ENCODE results near the gene TIE1.
A peak's percentile ranks its signal among the peaks of the same experiment; 100 is the strongest.

TIE1 gene

DNA sequence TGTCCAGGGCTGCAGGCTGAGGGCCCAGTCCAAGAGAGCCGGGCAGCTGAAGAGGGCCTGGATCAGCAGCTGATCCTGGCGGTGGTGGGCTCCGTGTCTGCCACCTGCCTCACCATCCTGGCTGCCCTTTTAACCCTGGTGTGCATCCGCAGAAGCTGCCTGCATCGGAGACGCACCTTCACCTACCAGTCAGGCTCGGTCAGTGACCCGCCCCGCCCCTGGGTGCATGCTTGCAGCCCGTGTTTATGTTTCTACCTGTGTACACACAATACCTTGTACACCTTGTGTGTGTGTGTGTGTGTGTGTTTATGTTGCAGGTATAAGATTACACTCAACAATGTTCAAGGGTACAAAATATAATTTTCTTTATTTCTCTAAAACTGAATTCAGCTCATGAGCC lies 13.0 kb downstream of the TIE1 start:
- DNase-seq: no peak

DNA sequence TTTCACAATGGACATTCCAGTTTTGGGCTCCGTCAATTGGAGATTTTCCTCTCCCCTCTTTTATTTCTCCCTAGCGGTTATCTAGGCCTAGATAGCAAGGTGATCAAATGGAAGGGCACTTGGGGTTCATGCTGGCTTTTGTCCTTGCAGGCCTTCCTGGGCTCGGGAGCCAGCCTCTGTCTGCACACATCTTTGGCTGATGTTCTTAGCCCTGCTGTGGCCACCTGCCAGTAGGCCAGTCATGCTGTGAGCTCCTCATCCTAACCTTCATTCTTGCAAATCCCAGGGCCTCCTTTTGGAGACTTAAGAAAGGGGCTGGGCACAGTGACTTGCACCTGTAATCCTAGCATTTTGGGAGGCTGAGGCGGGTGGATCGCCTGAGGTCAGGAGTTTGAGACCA lies 13.5 kb downstream of the TIE1 start:
- no peak for DNase-seq

GRCh38 chr1:43315481-43315880 lies 14.7 kb downstream of the TIE1 start:
- DNase-seq: no peak

GRCh38 chr1:43315963-43316737 lies 15.4 kb downstream of the TIE1 start:
- DNase-seq: no peak

- no peak for DNase-seq
Measured at GRCh38 chr1:43316738-43317520, 16.1 kb downstream of the TIE1 start.

- DNase-seq: no peak
Measured at GRCh38 chr1:43317817-43318471, 17.2 kb downstream of the TIE1 start.

DNA sequence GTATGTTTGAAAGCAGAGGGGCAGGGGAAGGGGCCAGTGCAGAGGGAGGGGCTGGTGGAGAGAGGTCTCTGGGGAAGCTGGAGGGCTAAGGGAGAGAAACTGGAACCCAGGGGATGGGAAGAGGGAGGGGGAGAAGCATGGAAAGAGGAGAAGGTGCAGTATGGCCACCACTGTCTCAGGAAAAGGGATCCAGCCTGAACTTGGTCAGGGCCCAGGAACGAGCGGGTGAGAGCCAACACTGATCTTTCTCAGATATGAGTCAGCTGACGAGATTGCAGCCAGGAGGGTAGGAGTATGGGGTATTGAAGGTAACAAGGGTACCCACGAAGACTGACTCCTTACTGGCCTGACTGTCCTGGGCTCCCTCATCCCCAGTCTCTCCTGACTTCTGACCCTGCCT lies 18.0 kb downstream of the TIE1 start:
- DNase-seq: no peak

DNA sequence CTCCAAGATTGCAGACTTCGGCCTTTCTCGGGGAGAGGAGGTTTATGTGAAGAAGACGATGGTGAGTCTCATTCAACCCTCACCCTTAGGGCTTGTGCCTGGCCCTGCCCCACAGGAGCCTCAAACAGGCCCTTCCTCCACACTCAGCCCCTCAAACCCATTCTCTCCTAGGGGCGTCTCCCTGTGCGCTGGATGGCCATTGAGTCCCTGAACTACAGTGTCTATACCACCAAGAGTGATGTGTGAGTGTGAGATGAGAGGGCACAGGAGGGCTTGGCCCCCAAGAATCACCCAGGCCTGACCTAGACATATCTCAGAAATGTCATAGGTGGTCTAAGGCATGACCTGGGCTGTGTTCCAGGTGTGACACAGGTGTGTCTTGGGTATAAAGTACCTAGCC lies 18.5 kb downstream of the TIE1 start:
- no peak for DNase-seq

DNA sequence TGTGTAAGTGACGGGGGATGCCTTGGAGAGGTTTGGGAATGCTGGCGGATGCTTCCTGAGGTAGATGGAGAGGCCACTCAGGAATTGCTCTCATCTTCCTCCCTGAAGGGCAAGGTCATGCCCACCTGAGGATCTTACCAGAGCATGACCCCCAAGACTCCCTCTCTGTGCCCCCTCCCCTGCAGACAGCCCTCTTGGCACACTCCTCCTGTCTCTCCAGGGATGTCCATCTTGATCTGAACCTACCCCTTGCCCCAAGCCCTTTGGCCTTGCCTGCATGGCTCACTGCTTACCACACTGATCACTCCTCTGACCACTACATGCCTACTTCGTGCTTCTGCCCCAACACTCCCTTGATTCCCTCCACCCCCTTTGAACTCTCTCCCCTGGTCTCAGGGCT lies 19.0 kb downstream of the TIE1 start:
- no peak for DNase-seq

DNA sequence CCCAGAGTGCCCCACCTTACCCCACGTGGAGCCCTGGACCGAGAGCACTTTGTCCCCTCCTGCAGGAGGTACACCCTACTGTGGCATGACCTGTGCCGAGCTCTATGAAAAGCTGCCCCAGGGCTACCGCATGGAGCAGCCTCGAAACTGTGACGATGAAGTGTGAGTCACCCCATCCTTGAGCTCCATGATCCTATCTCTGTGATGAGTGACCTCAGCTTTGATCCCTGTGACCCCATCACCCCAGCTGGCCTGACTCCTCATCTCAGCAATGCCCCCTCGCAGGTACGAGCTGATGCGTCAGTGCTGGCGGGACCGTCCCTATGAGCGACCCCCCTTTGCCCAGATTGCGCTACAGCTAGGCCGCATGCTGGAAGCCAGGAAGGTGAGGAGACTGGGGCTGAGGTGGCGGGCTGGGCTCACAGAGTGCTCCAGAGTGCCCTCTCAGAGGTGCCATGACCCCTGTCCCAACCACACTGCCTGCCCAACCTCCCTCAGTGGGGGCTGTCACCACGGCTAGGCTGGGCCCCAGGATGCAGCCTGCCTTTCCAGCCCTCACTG lies 20.6 kb downstream of the TIE1 start:
- no peak for DNase-seq

DNA sequence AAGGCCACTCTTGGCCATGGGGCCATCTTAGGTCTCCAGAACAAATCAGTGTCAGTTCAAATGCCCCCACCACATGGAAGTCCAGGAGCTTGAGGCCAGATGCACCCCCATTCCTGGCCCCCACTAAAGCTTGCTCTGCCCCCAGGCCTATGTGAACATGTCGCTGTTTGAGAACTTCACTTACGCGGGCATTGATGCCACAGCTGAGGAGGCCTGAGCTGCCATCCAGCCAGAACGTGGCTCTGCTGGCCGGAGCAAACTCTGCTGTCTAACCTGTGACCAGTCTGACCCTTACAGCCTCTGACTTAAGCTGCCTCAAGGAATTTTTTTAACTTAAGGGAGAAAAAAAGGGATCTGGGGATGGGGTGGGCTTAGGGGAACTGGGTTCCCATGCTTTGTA lies 21.7 kb downstream of the TIE1 start:
- no peak for DNase-seq

DNA sequence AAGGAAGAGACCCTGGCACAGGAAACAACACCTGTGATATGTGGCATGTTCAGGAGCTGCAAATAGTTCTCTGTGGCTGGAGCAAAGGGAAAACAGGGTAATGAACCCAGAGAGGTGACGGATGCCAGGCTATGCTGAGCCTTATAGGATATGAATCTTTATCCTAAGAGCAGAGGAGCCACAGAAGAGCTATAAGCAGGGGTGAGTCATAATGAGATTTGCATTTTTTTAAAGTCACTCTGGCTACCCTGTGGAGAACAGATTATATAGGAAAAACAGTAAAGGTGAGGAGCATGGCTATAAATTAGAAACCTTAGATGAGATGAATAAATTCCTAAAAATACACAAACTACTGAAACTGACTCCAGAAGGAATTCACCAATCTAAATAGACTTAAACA lies 24.0 kb downstream of the TIE1 start:
- DNase-seq: no peak

DNA sequence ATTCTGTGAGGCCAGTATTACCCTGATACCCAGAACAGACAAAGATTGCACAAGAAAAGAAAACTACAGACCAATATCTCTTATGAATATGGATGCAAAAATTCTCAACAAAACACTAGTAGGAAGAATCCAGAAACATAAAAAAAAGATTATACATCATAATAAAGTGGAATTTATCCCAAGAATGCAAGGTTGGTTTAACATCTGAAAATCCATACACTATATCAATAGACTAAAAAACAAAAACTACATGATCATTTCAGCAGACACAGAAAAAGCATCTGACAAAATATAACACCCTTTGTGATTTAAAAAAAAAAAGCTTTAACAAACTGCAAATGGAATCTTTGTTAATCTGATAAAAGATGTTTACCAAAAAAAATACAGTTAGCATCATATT lies 24.6 kb downstream of the TIE1 start:
- no peak for DNase-seq

- no peak for DNase-seq
Measured at GRCh38 chr1:43327549-43328292, 26.9 kb downstream of the TIE1 start.

DNA sequence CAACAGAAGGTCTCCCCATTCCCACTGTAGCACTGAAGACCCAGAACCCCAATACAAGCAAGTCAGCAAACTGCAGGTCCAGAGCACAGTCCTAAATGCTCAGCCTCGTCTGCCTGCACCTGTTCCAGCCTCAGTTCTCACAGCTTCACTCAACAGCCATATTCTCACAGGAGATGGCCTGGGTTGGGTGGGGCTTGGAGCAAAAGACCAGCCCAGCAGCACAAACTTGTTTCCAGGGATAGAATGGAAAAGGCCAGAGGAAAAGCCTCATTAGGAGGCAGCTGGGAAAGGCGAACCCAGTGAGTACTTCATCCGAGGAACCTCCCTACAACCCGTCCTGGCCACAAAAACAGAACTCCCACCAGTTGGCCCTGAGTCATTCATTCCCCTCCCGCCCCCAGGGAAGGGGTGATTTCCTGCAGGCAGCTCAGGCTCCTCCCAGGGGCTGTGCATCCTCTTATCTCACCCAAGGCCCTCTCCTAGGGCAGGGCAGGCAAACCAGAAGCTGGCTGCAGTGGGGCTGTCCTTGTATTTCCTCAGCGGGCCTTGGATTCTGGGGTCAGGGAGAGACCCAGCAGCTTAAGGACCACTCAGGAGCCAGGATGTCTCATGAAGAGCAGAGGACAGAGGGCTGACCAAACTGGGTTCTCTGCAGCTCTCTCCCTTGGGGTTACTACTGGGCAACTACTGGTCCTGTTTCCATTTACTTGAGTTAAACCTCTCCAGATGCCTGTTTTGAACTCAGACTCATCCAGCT lies 29.4 kb downstream of the TIE1 start:
- DNase-seq: peak; percentile 53 to 71

DNA sequence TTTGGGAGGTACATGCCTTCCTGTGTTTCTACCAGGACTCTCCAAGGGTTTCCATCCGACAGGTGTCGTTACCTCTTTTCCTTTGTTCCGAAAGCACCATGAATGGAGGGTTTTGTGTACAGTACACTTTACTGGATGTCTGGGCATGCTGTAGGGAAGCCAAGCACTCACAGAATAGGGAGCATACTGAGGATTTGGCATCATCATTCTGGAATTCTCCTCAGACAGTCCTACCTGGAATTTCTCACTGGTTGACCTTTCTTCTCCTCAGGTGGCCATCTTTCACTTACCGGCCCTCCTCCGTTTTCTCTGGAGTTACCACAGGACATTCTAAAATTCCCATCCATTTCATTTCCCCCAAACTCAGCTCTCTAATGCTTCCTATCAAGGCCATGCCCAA lies 30.9 kb downstream of the TIE1 start:
- DNase-seq: no peak

GRCh38 chr1:43334453-43335205 lies 33.8 kb downstream of the TIE1 start:
- no peak for DNase-seq

- no peak for DNase-seq
Measured at GRCh38 chr1:43337588-43337987, 36.8 kb downstream of the TIE1 start, which contains the start of gene MPL. Gene MPL (plus strand): TSS chr1:43337818. CDS start chr1:43337849, 31 bp downstream.

GRCh38 chr1:43338001-43338400 lies 37.2 kb downstream of the TIE1 start:
- no peak for DNase-seq

DNA sequence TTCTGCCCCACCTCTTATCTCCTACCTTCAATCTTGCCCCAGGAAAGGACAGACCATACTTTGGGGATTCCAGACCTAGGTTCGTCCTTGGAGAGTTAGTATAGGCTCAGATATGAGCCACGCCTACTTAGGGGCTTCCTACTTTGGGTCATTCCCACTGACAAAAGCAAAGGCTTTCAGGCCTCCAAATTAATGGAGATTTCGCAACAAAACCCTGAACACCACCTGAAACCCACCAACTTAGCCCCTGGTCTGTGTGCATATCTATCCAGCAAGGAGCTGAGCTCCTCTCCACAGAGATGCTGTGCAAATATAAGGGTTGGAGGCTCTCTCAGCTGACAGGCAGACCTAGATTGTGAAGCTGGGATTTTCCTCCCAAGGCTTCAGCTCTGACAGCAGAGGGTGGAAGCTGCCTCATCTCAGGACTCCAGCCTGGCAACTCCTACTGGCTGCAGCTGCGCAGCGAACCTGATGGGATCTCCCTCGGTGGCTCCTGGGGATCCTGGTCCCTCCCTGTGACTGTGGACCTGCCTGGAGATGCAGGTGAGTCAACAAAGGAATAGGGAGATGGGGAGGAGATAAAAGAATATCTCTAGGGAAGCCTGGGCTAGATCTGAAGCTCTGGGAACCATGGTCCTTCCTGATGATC lies 38.9 kb downstream of the TIE1 start:
- DNase-seq: no peak

GRCh38 chr1:43340559-43340958 lies 39.8 kb downstream of the TIE1 start:
- no peak for DNase-seq
